ENCODE results near the gene CD300LF.

CD300LF gene

GRCh38 chr17:74744349-74744713 lies 31.6 kb upstream of the CD300LF start:
- H3K4me1 ChIP-seq (ENCODE audit: control insufficient read depth, insufficient read depth, low read length) = peaks cover 41% of the 10 kb centered on the region
- no peaks in the 10 kb centered on the region for H3K36me3 ChIP-seq (ENCODE audit: control insufficient read depth, insufficient read depth, low read length)
- H3K9ac ChIP-seq (ENCODE audit: low read length) = peak overlapping the region; percentile 49
- no peaks in the 10 kb centered on the region for H3K9me3 ChIP-seq (ENCODE audit: control insufficient read depth, low read length)
- H3K27me3 ChIP-seq (ENCODE audit: control insufficient read depth, insufficient read depth, low read length) = peaks cover 16% of the 10 kb centered on the region
- H3K4me3 ChIP-seq (ENCODE audit: low read length) = no peak overlapping the region

GRCh38 chr17:74743755-74744154 lies 31.0 kb upstream of the CD300LF start:
- no peak overlapping the region for H3K4me3 ChIP-seq (ENCODE audit: low read length)
- peaks cover 17% of the 10 kb centered on the region for H3K27me3 ChIP-seq (ENCODE audit: control insufficient read depth, insufficient read depth, low read length)
- H3K9me3 ChIP-seq (ENCODE audit: control insufficient read depth, low read length) = no peaks in the 10 kb centered on the region
- H3K9ac ChIP-seq (ENCODE audit: low read length) = peak overlapping the region; percentile 49
- H3K4me1 ChIP-seq (ENCODE audit: control insufficient read depth, insufficient read depth, low read length) = peaks cover 47% of the 10 kb centered on the region
- H3K36me3 ChIP-seq (ENCODE audit: control insufficient read depth, insufficient read depth, low read length) = no peaks in the 10 kb centered on the region

GRCh38 chr17:74742978-74743545 lies 30.3 kb upstream of the CD300LF start:
- no peaks in the 10 kb centered on the region for H3K9me3 ChIP-seq (ENCODE audit: control insufficient read depth, low read length)
- peaks cover 53% of the 10 kb centered on the region for H3K4me1 ChIP-seq (ENCODE audit: control insufficient read depth, insufficient read depth, low read length)
- no peaks in the 10 kb centered on the region for H3K36me3 ChIP-seq (ENCODE audit: control insufficient read depth, insufficient read depth, low read length)
- no peak overlapping the region for H3K4me3 ChIP-seq (ENCODE audit: low read length)
- H3K27me3 ChIP-seq (ENCODE audit: control insufficient read depth, insufficient read depth, low read length) = peaks cover 24% of the 10 kb centered on the region
- no peak overlapping the region for H3K9ac ChIP-seq (ENCODE audit: low read length)

- Histone ChIP-seq H3K9ac (ENCODE audit: low read length) (no peak overlapping the region), H3K27me3 (ENCODE audit: control insufficient read depth, insufficient read depth, low read length) (peaks cover 34% of the 10 kb centered on the region), H3K4me1 (ENCODE audit: control insufficient read depth, insufficient read depth, low read length) (peaks cover 53% of the 10 kb centered on the region), H3K9me3 (ENCODE audit: control insufficient read depth, low read length) (no peaks in the 10 kb centered on the region), H3K4me3 (ENCODE audit: low read length) (no peak overlapping the region), H3K36me3 (ENCODE audit: control insufficient read depth, insufficient read depth, low read length) (no peaks in the 10 kb centered on the region)
Measured at GRCh38 chr17:74742153-74742515, 29.4 kb upstream of the CD300LF start.

- Histone ChIP-seq H3K9me3 (ENCODE audit: control insufficient read depth, low read length) (no peaks in the 10 kb centered on the region), H3K4me3 (ENCODE audit: low read length) (no peak overlapping the region), H3K27me3 (ENCODE audit: control insufficient read depth, insufficient read depth, low read length) (peaks cover 36% of the 10 kb centered on the region), H3K36me3 (ENCODE audit: control insufficient read depth, insufficient read depth, low read length) (no peaks in the 10 kb centered on the region), H3K9ac (ENCODE audit: low read length) (no peak overlapping the region), H3K4me1 (ENCODE audit: control insufficient read depth, insufficient read depth, low read length) (peaks cover 60% of the 10 kb centered on the region)
Measured at GRCh38 chr17:74740641-74741387, 28.1 kb upstream of the CD300LF start.

- Histone ChIP-seq H3K36me3 (ENCODE audit: control insufficient read depth, insufficient read depth, low read length) (no peaks in the 10 kb centered on the region), H3K9me3 (ENCODE audit: control insufficient read depth, low read length) (no peaks in the 10 kb centered on the region), H3K4me1 (ENCODE audit: control insufficient read depth, insufficient read depth, low read length) (peaks cover 60% of the 10 kb centered on the region), H3K9ac (ENCODE audit: low read length) (no peak overlapping the region), H3K27me3 (ENCODE audit: control insufficient read depth, insufficient read depth, low read length) (peaks cover 36% of the 10 kb centered on the region), H3K4me3 (ENCODE audit: low read length) (no peak overlapping the region)
Measured at GRCh38 chr17:74740173-74740572, 27.4 kb upstream of the CD300LF start.

- Histone ChIP-seq H3K4me3 (ENCODE audit: low read length) (no peak overlapping the region), H3K9ac (ENCODE audit: low read length) (no peak overlapping the region), H3K9me3 (ENCODE audit: control insufficient read depth, low read length) (no peaks in the 10 kb centered on the region), H3K27me3 (ENCODE audit: control insufficient read depth, insufficient read depth, low read length) (peaks cover 36% of the 10 kb centered on the region), H3K4me1 (ENCODE audit: control insufficient read depth, insufficient read depth, low read length) (peaks cover 52% of the 10 kb centered on the region), H3K36me3 (ENCODE audit: control insufficient read depth, insufficient read depth, low read length) (no peaks in the 10 kb centered on the region)
Measured at GRCh38 chr17:74739227-74739831, 26.6 kb upstream of the CD300LF start.

GRCh38 chr17:74738051-74738996 lies 25.6 kb upstream of the CD300LF start:
- Histone ChIP-seq H3K9ac (ENCODE audit: low read length) (peak overlapping the region; percentile 46), H3K27me3 (ENCODE audit: control insufficient read depth, insufficient read depth, low read length) (peaks cover 43% of the 10 kb centered on the region), H3K4me3 (ENCODE audit: low read length) (peak overlapping the region; percentile 22), H3K36me3 (ENCODE audit: control insufficient read depth, insufficient read depth, low read length) (no peaks in the 10 kb centered on the region), H3K4me1 (ENCODE audit: control insufficient read depth, insufficient read depth, low read length) (peaks cover 42% of the 10 kb centered on the region), H3K9me3 (ENCODE audit: control insufficient read depth, low read length) (no peaks in the 10 kb centered on the region)

GRCh38 chr17:74737299-74738050 lies 24.8 kb upstream of the CD300LF start:
- Histone ChIP-seq H3K36me3 (ENCODE audit: control insufficient read depth, insufficient read depth, low read length) (no peaks in the 10 kb centered on the region), H3K27me3 (ENCODE audit: control insufficient read depth, insufficient read depth, low read length) (peaks cover 44% of the 10 kb centered on the region), H3K4me3 (ENCODE audit: low read length) (peak overlapping the region; percentile 22), H3K9me3 (ENCODE audit: control insufficient read depth, low read length) (no peaks in the 10 kb centered on the region), H3K9ac (ENCODE audit: low read length) (peak overlapping the region; percentile 46), H3K4me1 (ENCODE audit: control insufficient read depth, insufficient read depth, low read length) (peaks cover 34% of the 10 kb centered on the region)

- H3K4me3 ChIP-seq (ENCODE audit: low read length) = peak within 1 kb of the TSS; percentile 22
- H3K9ac ChIP-seq (ENCODE audit: low read length) = peak within 1 kb of the TSS; percentile 46
- H3K27me3 ChIP-seq (ENCODE audit: control insufficient read depth, insufficient read depth, low read length) = peaks cover 44% of the 10 kb centered on the region
- H3K9me3 ChIP-seq (ENCODE audit: control insufficient read depth, low read length) = no peaks in the 10 kb centered on the region
- no peaks in the 10 kb centered on the region for H3K36me3 ChIP-seq (ENCODE audit: control insufficient read depth, insufficient read depth, low read length)
- H3K4me1 ChIP-seq (ENCODE audit: control insufficient read depth, insufficient read depth, low read length) = peaks cover 34% of the 10 kb centered on the region
Measured at GRCh38 chr17:74736513-74737298, 24.0 kb upstream of the CD300LF start, which contains the start of gene RAB37. Gene RAB37 (plus strand): TSS chr17:74737256. CDS start chr17:74737273, 17 bp downstream.

- no peak overlapping the region for H3K4me3 ChIP-seq (ENCODE audit: low read length)
- H3K27me3 ChIP-seq (ENCODE audit: control insufficient read depth, insufficient read depth, low read length) = peaks cover 34% of the 10 kb centered on the region
- peaks cover 40% of the 10 kb centered on the region for H3K4me1 ChIP-seq (ENCODE audit: control insufficient read depth, insufficient read depth, low read length)
- no peaks in the 10 kb centered on the region for H3K36me3 ChIP-seq (ENCODE audit: control insufficient read depth, insufficient read depth, low read length)
- no peaks in the 10 kb centered on the region for H3K9me3 ChIP-seq (ENCODE audit: control insufficient read depth, low read length)
- no peak overlapping the region for H3K9ac ChIP-seq (ENCODE audit: low read length)
Measured at GRCh38 chr17:74734256-74734655, 21.5 kb upstream of the CD300LF start.

All from mucosa of stomach (tissue), 1 donor.